Measurements from ENCODE around the gene CTAGE1. TPM values are rescaled to one million over a fixed set of nuclear protein-coding genes. Genes with fewer than 3 reads are reported as not detected.

Gene CTAGE1
- total RNA-seq, 2 experiments from 2014 or later: not detected

DNA sequence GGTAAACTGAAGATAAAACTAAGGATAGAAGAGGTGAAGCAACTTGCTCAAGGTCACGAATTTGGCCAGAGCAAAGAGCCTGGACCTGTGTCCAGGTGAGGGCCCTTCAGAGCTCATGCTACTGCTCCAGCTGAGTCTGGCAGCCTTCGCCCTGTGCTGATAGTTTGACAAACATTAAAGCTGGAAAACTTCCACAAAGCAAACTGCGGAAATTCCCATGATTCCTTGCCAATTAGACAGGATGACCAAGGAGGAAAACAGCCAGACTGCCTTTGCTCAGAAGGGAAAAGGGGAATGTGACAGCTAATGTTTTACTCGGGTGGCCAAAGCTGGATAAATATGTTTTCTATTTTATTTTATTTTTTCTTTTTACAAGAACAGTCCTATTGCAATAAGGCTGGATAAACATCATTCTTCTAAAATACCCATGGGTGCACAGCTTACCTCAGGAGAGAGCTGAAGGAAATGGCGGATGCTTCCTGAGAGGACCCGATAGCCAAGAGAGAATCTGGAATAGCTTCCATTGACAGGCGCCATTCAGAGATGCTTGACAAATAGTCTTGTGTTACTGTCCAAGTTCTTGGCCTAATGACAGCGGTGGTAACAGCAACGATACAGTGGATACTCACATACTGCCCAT, 5.3 kb upstream of the CTAGE1 start:
- Histone ChIP-seq H3K4me3 (ENCODE audit: low read depth, low read length, poor library complexity, severe bottlenecking) (no peak overlapping the region), H3K36me3 (ENCODE audit: insufficient read depth, low read length) (no peaks in the 10 kb centered on the region), H4K20me1 (ENCODE audit: insufficient read depth, low read length) (no peaks in the 10 kb centered on the region), H3K4me1 (ENCODE audit: insufficient read depth, low read length, poor library complexity, severe bottlenecking) (no peaks in the 10 kb centered on the region), H3K9me2 (ENCODE audit: insufficient read depth, low read length) (no peaks in the 10 kb centered on the region), H3K9me3 (ENCODE audit: low read length) (no peaks in the 10 kb centered on the region), H2AFZ (ENCODE audit: low read length) (no peak overlapping the region), H3K4me2 (ENCODE audit: low read length) (no peak overlapping the region), H3K27ac (ENCODE audit: low read depth, low read length, poor library complexity, severe bottlenecking) (no peak overlapping the region), H3K79me2 (ENCODE audit: insufficient read depth, low read depth, low read length) (no peaks in the 10 kb centered on the region)
- intact Hi-C loops (cut with micrococcal nuclease; ENCODE audit: unreplicated experiment): no loop called here
- CTCF ChIA-PET (ENCODE audit: unreplicated experiment): no interaction called here
- DNase-seq (ENCODE audit: low spot score): no peak
- no TSS peak for BruUV-seq (replicated peaks)
- no peak for TF ChIP-seq EZH2phosphoT487 (IDR thresholded peaks at IDR 0.05; ENCODE audit: borderline replicate concordance, low read depth, low read length)
- TF ChIP-seq, protein P1, sequence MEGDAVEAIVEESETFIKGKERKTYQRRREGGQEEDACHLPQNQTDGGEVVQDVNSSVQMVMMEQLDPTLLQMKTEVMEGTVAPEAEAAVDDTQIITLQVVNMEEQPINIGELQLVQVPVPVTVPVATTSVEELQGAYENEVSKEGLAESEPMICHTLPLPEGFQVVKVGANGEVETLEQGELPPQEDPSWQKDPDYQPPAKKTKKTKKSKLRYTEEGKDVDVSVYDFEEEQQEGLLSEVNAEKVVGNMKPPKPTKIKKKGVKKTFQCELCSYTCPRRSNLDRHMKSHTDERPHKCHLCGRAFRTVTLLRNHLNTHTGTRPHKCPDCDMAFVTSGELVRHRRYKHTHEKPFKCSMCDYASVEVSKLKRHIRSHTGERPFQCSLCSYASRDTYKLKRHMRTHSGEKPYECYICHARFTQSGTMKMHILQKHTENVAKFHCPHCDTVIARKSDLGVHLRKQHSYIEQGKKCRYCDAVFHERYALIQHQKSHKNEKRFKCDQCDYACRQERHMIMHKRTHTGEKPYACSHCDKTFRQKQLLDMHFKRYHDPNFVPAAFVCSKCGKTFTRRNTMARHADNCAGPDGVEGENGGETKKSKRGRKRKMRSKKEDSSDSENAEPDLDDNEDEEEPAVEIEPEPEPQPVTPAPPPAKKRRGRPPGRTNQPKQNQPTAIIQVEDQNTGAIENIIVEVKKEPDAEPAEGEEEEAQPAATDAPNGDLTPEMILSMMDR (conservative IDR thresholded peaks at IDR 0.05; ENCODE audit: low read length): no peak
- POLR2A ChIA-PET: interaction anchor here (1.1 kb wide), 1 partner anchor 11 kb away, joined by 3 read pairs; no protein-coding TSS in a partner anchor

DNA sequence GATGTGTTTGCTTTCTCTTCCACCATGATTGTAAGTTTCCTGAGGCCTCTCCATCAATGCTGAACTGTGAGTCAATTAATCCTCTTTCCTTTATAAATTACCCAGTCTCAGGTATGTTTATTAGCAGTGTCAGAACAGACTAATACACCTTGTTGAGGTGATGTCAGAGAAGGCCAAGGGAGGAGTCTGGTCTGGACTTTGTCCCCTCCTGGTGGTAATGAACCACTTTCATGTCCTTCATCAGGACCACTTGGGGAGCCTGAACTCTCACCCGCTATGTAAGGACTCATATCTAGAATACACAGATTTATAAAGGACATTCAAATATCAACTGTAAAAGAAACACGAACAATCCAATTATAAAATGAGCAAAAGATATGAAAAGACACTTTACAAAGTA, 2.9 kb upstream of the CTAGE1 start:
- H3K9me2 ChIP-seq (ENCODE audit: insufficient read depth, low read length): no peaks in the 10 kb centered on the region
- intact Hi-C loops (cut with micrococcal nuclease; ENCODE audit: unreplicated experiment): no loop called here
- H3K4me1 ChIP-seq (ENCODE audit: insufficient read depth, low read length, poor library complexity, severe bottlenecking): no peaks in the 10 kb centered on the region
- H3K27ac ChIP-seq (ENCODE audit: low read depth, low read length, poor library complexity, severe bottlenecking): no peak overlapping the region
- no peaks in the 10 kb centered on the region for H3K79me2 ChIP-seq (ENCODE audit: insufficient read depth, low read depth, low read length)
- BruUV-seq (replicated peaks): no TSS peak
- no peak for TF ChIP-seq EZH2phosphoT487 (IDR thresholded peaks at IDR 0.05; ENCODE audit: borderline replicate concordance, low read depth, low read length)
- TF ChIP-seq, protein P1 (conservative IDR thresholded peaks at IDR 0.05; ENCODE audit: low read length): no peak
- H2AFZ ChIP-seq (ENCODE audit: low read length): no peak overlapping the region
- POLR2A ChIA-PET: interaction anchor here (0.6 kb wide), 1 partner anchor 924 kb away, joined by 4 read pairs; no protein-coding TSS in a partner anchor
- no peaks in the 10 kb centered on the region for H3K36me3 ChIP-seq (ENCODE audit: insufficient read depth, low read length)
- H3K4me2 ChIP-seq (ENCODE audit: low read length): no peak overlapping the region
- no peak for DNase-seq (ENCODE audit: low spot score)
- CTCF ChIA-PET (ENCODE audit: unreplicated experiment): no interaction called here
- H3K9me3 ChIP-seq (ENCODE audit: low read length): no peaks in the 10 kb centered on the region
- H3K4me3 ChIP-seq (ENCODE audit: low read depth, low read length, poor library complexity, severe bottlenecking): no peak overlapping the region
- no peaks in the 10 kb centered on the region for H4K20me1 ChIP-seq (ENCODE audit: insufficient read depth, low read length)

DNA sequence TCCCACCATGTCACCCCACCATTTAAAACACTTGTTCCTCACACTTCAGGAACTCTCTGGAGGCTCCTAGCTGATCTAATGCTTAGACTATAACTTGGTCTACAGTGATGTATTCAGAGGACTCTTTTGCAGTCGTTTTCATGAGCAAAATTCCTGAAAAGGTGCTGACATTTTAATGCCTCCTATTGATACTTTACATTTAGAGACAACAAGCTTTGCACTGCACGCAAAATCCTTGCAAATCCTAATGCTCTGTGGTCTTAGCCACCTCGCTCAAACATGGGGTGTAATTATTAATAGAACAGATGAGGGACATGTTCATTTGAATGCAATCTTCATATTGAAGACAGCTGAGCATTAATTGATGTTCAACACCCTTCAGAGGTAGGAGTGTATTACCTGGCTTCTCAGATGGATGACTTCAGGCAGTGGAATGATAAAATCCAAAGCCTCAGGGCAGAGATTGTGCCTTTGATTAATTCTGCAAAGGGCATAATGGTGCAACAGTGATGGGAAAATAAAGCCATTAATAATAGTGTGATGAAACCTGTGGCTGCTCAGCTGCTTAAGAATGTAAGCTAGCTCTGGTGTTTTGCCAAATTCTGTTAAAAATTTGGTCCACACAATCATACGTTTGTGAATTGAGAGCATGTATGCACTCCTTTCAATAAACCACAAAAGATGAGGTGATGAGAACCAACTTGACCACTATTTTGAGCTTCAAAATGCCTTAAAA, 5.4 kb downstream of the CTAGE1 start:
- Histone ChIP-seq H2AFZ (ENCODE audit: low read length) (no peak overlapping the region), H3K36me3 (ENCODE audit: insufficient read depth, low read length) (no peaks in the 10 kb centered on the region), H3K9me2 (ENCODE audit: insufficient read depth, low read length) (no peaks in the 10 kb centered on the region), H3K4me2 (ENCODE audit: low read length) (no peak overlapping the region), H3K27ac (ENCODE audit: low read depth, low read length, poor library complexity, severe bottlenecking) (no peak overlapping the region), H3K4me3 (ENCODE audit: low read depth, low read length, poor library complexity, severe bottlenecking) (no peak overlapping the region), H3K9me3 (ENCODE audit: low read length) (no peaks in the 10 kb centered on the region), H3K4me1 (ENCODE audit: insufficient read depth, low read length, poor library complexity, severe bottlenecking) (no peaks in the 10 kb centered on the region), H4K20me1 (ENCODE audit: insufficient read depth, low read length) (no peaks in the 10 kb centered on the region), H3K79me2 (ENCODE audit: insufficient read depth, low read depth, low read length) (no peaks in the 10 kb centered on the region)
- ChIA-PET CTCF (ENCODE audit: unreplicated experiment) (no interaction called here), POLR2A (interaction anchor here (0.6 to 0.8 kb wide), 2 partner anchors 9 to 268 kb away, joined by 4 to 6 read pairs; no protein-coding TSS in a partner anchor)
- TF ChIP-seq EZH2phosphoT487 (IDR thresholded peaks at IDR 0.05; ENCODE audit: borderline replicate concordance, low read depth, low read length): no peak
- TF ChIP-seq, protein P1 (conservative IDR thresholded peaks at IDR 0.05; ENCODE audit: low read length): no peak
- no peak for DNase-seq (ENCODE audit: low spot score)
- BruUV-seq (replicated peaks): no TSS peak
- intact Hi-C loops (cut with micrococcal nuclease; ENCODE audit: unreplicated experiment): no loop called here
